Measurements from ENCODE around the gene SPECC1. TPM values are rescaled to one million over a fixed set of nuclear protein-coding genes. Genes with fewer than 3 reads are reported as not detected.
A peak's percentile ranks its signal among the peaks of the same experiment; 100 is the strongest.

SPECC1 gene
- total and polyA plus RNA-seq, 2 of the 4 experiments (the other 2 are of a cell fraction) = 16.9 to 26.2 TPM

- H3K27ac ChIP-seq (ENCODE audit: insufficient read depth, low read length) = no peak overlapping the region
- 0 out of 2 replicates have a peak overlapping the region, but pooled peaks have one; percentile 6 for H4K91ac ChIP-seq (ENCODE audit: insufficient read depth, low read depth, low read length)
- dilution Hi-C loops (cut with HindIII; ENCODE audit: low sequenced_read_pairs, unreplicated experiment) = no loop called here
- peak overlapping the region; percentile 2 for H2AFZ ChIP-seq (replicated peaks; ENCODE audit: low read length, poor library complexity)
- H2BK15ac ChIP-seq (ENCODE audit: low read depth, low read length) = peak overlapping the region; percentile 93; the same call in 2 of the 3 replicates
- WGBS, 2 experiments (ENCODE audit: extremely low coverage in 2 of 2, insufficient read length in 1 of 2) = 97% methylated on average over 5 of the region's 10 CpGs; no CpG with 5 or more reads in 1 of the 2 experiments
- DNase-seq (no peak), ATAC-seq (ENCODE audit: low read depth) (no peak)
- H2BK120ac ChIP-seq (ENCODE audit: low read depth, low read length) = peak overlapping the region; percentile 52; the same call in 1 of the 2 replicates
- H3K56ac ChIP-seq (ENCODE audit: extremely low read depth, insufficient read depth, low read length) = no peak overlapping the region
- peak overlapping the region; percentile 33 for H3K18ac ChIP-seq (ENCODE audit: low read depth, low read length)
- TF ChIP-seq RCOR1 (IDR thresholded peaks at IDR 0.05; ENCODE audit: insufficient replicate concordance, low read length) = no peak
- TF ChIP-seq NFE2L2 (IDR thresholded peaks at IDR 0.05; ENCODE audit: low read depth, low read length) = peak; percentile 40; the same call in 1 of the 2 replicates
- H3K79me1 ChIP-seq (ENCODE audit: low read depth in 1 of 2, low read length in 2 of 2) = peaks cover 16 to 71% of the 10 kb centered on the region in 2 experiments
- H3K14ac ChIP-seq (replicated peaks; ENCODE audit: low read depth, low read length) = peak overlapping the region; percentile 3; the same call in 1 of the 2 replicates
- no peaks in the 10 kb centered on the region for H3K27me3 ChIP-seq (ENCODE audit: control insufficient read depth, insufficient read depth, low read length)
- CTCF ChIA-PET = interaction anchor here (1.5 kb wide), 1 partner anchor 20 kb away, joined by 3 read pairs; no protein-coding TSS in a partner anchor
- no peak overlapping the region for H2BK5ac ChIP-seq (ENCODE audit: low read depth, low read length, poor library complexity, severe bottlenecking)
- peak overlapping the region; percentile 42 for H2AK5ac ChIP-seq (ENCODE audit: low read depth, low read length)
- POLR2A ChIA-PET (ENCODE audit: unreplicated experiment) = no interaction called here
- peaks cover 19% of the 10 kb centered on the region for H3K4me1 ChIP-seq (ENCODE audit: control insufficient read depth, insufficient read depth, low read length)
- peak overlapping the region in 1 of 2 experiments; percentile 61; a peak in 1 of 4 replicates for H4K8ac ChIP-seq (ENCODE audit: low read depth in 2 of 2, low read length in 2 of 2)
- no peaks in the 10 kb centered on the region; the same call in 1 of the 2 replicates for H4K20me1 ChIP-seq (ENCODE audit: insufficient read depth, low read length)
- in situ Hi-C loops (cut with MboI; ENCODE audit: low sequenced_read_pairs) = no loop called here
- H3K23ac ChIP-seq (ENCODE audit: low read depth, low read length) = peak overlapping the region; percentile 47; the same call in 1 of the 2 replicates
- BruUV-seq (replicated peaks) = no TSS peak
- peak overlapping the region; percentile 25; the same call in 1 of the 2 replicates for H4K5ac ChIP-seq (ENCODE audit: low read depth, low read length)
- H3K4ac ChIP-seq (ENCODE audit: low read depth, low read length) = peak overlapping the region; percentile 59
- no peaks in the 10 kb centered on the region for H3K36me3 ChIP-seq (ENCODE audit: control insufficient read depth, insufficient read depth, low read length)
- H2BK20ac ChIP-seq (ENCODE audit: low read depth, low read length) = peak overlapping the region; percentile 51; the same call in 1 of the 2 replicates
- no peak overlapping the region for H3K4me3 ChIP-seq (ENCODE audit: insufficient read depth, low read depth, low read length)
- no peaks in the 10 kb centered on the region for H3K9me3 ChIP-seq (ENCODE audit: control insufficient read depth, insufficient read depth, low read length)
- H3K9ac ChIP-seq (ENCODE audit: low read depth, low read length) = no peak overlapping the region
- intact Hi-C loops (cut with micrococcal nuclease) = loop anchor here (5.0 kb wide), 1 partner anchor 43 kb away; no protein-coding TSS in a partner anchor
- no peak overlapping the region for H3K4me2 ChIP-seq (ENCODE audit: low read depth, low read length)
- peak overlapping the region; percentile 6 for H2AK9ac ChIP-seq (replicated peaks; ENCODE audit: low read depth, low read length, poor library complexity)
- peaks cover 24% of the 10 kb centered on the region for H3K9me1 ChIP-seq (ENCODE audit: insufficient read depth, low read length)
Measured at GRCh38 chr17:20184977-20185619, 175.9 kb downstream of the SPECC1 start.

Measured in IMR-90 (cell line).